IMR-90 (cell line): Measurements from ENCODE around the gene WNT11. TPM values are rescaled to one million over a fixed set of nuclear protein-coding genes. Genes with fewer than 3 reads are reported as not detected.

Source experiments
- ATAC-seq: fragments of 200-7000 bp; cut with Tn5 transposase; 2 replicates; pipeline ENCODE4 v1.9.1; 2020; ENCODE audit warnings: low read depth, mild to moderate bottlenecking, moderate library complexity
- BruUV-seq: library from RNA; stranded (reverse); fragments of 400-500 nt; replicated peaks from 2 replicates; lab custom pipeline; 2021; lab: Mats Ljungman, UMichigan
- CTCF ChIA-PET: fragments of 300-600 bp; formaldehyde crosslinking; extraction: SDS; loops from one replicate; lab custom pipeline; 2021; ENCODE audit warnings: antibody characterized with exemption; lab: Yijun Ruan, JAX
- POLR2A ChIA-PET: fragments of 300-600 bp; sonication (Branson Sonifier 250); formaldehyde crosslinking; loops from one replicate; lab custom pipeline; 2022; ENCODE audit warnings: antibody characterized with exemption; ENCODE audit not compliant: unreplicated experiment; lab: Charles Lee
- DNase-seq: peaks from one replicate; pipeline ENCODE4 v3.0.0; 2013
- H2AFZ ChIP-seq: replicated peaks from 2 replicates; pipeline ENCODE3; 2013; ENCODE audit warnings: low read length, mild to moderate bottlenecking; ENCODE audit not compliant: poor library complexity
- H2AK5ac ChIP-seq: 2 replicates; pipeline ENCODE4 v1.6.1; 2013; ENCODE audit warnings: low read depth, low read length, inconsistent platforms
- H2AK9ac ChIP-seq: replicated peaks from 2 replicates; pipeline ENCODE3; 2013; ENCODE audit warnings: mild to moderate bottlenecking, low read depth, low read length, moderate library complexity; ENCODE audit not compliant: poor library complexity
- H2BK120ac ChIP-seq: 2 replicates; pipeline ENCODE4 v1.6.1; 2013; ENCODE audit warnings: low read depth, low read length, inconsistent platforms
- H2BK15ac ChIP-seq: 3 replicates; pipeline ENCODE4 v1.6.1; 2013; ENCODE audit warnings: low read depth, low read length, inconsistent platforms
- H2BK20ac ChIP-seq: 2 replicates; pipeline ENCODE4 v1.6.1; 2013; ENCODE audit warnings: low read depth, mild to moderate bottlenecking, inconsistent platforms, low read length, moderate library complexity
- H2BK5ac ChIP-seq: 2 replicates; pipeline ENCODE4 v1.6.1; 2013; ENCODE audit warnings: mild to moderate bottlenecking, low read depth, low read length, inconsistent platforms; ENCODE audit not compliant: poor library complexity, severe bottlenecking
- H3K14ac ChIP-seq: replicated peaks from 2 replicates; pipeline ENCODE4 v1.6.1; 2013; ENCODE audit warnings: low read depth, low read length, inconsistent platforms
- H3K18ac ChIP-seq: 2 replicates; pipeline ENCODE4 v1.6.1; 2013; ENCODE audit warnings: low read depth, low read length, control low read depth
- H3K23ac ChIP-seq: 2 replicates; pipeline ENCODE4 v1.6.1; 2013; ENCODE audit warnings: low read depth, low read length, inconsistent platforms
- H3K27ac ChIP-seq: 2 replicates; pipeline ENCODE4 v1.5.1; 2013; ENCODE audit warnings: mild to moderate bottlenecking, control low read depth, low read length; ENCODE audit not compliant: insufficient read depth
- H3K27me3 ChIP-seq: 2 replicates; pipeline ENCODE4 v1.6.1; 2013; ENCODE audit warnings: low read length; ENCODE audit not compliant: control insufficient read depth, insufficient read depth
- H3K36me3 ChIP-seq: 2 replicates; pipeline ENCODE4 v1.6.1; 2013; ENCODE audit warnings: low read length, mixed read lengths; ENCODE audit not compliant: control insufficient read depth, insufficient read depth
- H3K4ac ChIP-seq: 2 replicates; pipeline ENCODE4 v1.6.1; 2013; ENCODE audit warnings: low read depth, low read length, inconsistent platforms
- H3K4me1 ChIP-seq: 2 replicates; pipeline ENCODE4 v1.6.1; 2013; ENCODE audit warnings: low read length, mixed read lengths; ENCODE audit not compliant: control insufficient read depth, insufficient read depth
- H3K4me2 ChIP-seq: 2 replicates; pipeline ENCODE4 v1.6.1; 2013; ENCODE audit warnings: low read depth, mild to moderate bottlenecking, control low read depth, low read length, moderate library complexity
- H3K4me3 ChIP-seq: 2 replicates; pipeline ENCODE4 v1.5.1; 2013; ENCODE audit warnings: low read depth, mild to moderate bottlenecking, control low read depth, low read length, moderate library complexity; ENCODE audit not compliant: insufficient read depth
- H3K56ac ChIP-seq: 2 replicates; pipeline ENCODE4 v1.6.1; 2013; ENCODE audit warnings: low read length, inconsistent platforms; ENCODE audit not compliant: insufficient read depth; ENCODE audit errors: extremely low read depth
- H3K79me1 ChIP-seq, 2 experiments: 2 replicates each; pipeline ENCODE4 v1.6.1; 2013; ENCODE audit warnings: low read length in 2 of 2, inconsistent platforms in 1 of 2, low read depth in 1 of 2
- H3K9ac ChIP-seq: 2 replicates; pipeline ENCODE4 v1.6.1; 2013; ENCODE audit warnings: low read depth, low read length, control low read depth
- H3K9me1 ChIP-seq: 2 replicates; pipeline ENCODE4 v1.6.1; 2013; ENCODE audit warnings: low read length, inconsistent platforms; ENCODE audit not compliant: insufficient read depth
- H3K9me3 ChIP-seq: 2 replicates; pipeline ENCODE4 v1.6.1; 2013; ENCODE audit warnings: low read length; ENCODE audit not compliant: control insufficient read depth, insufficient read depth
- H4K20me1 ChIP-seq: 2 replicates; pipeline ENCODE4 v1.6.1; 2013; ENCODE audit warnings: low read length, inconsistent platforms; ENCODE audit not compliant: insufficient read depth
- H4K5ac ChIP-seq: 2 replicates; pipeline ENCODE4 v1.6.1; 2013; ENCODE audit warnings: mild to moderate bottlenecking, low read depth, low read length, control low read depth
- H4K8ac ChIP-seq, 2 experiments: 2 replicates each; pipeline ENCODE4 v1.6.1; 2013; ENCODE audit warnings: low read depth in 2 of 2, low read length in 2 of 2, control low read depth in 1 of 2, inconsistent platforms in 1 of 2
- H4K91ac ChIP-seq: 2 replicates; pipeline ENCODE4 v1.6.1; 2013; ENCODE audit warnings: low read depth, low read length, inconsistent platforms; ENCODE audit not compliant: insufficient read depth
- BHLHE40 ChIP-seq: fragments of 150-350 bp; IDR thresholded peaks from 2 replicates; pipeline ENCODE4 v1.6.1; 2016; ENCODE audit warnings: mild to moderate bottlenecking, low read depth, low read length
- CEBPB ChIP-seq: IDR thresholded peaks from 2 replicates; pipeline ENCODE4 v1.6.1; 2012; ENCODE audit warnings: low read depth, low read length, improper control_type of control experiment
- CHD1 ChIP-seq: IDR thresholded peaks from 2 replicates; pipeline ENCODE4 v1.6.1; 2012; ENCODE audit warnings: low read depth, low read length, improper control_type of control experiment
- FOS ChIP-seq: fragments of 150-350 bp; IDR thresholded peaks from 2 replicates; pipeline ENCODE4 v1.6.1; 2016; ENCODE audit warnings: low read depth, low read length
- MAFK ChIP-seq: IDR thresholded peaks from 2 replicates; pipeline ENCODE4 v1.6.1; 2012; ENCODE audit warnings: low read depth, low read length, improper control_type of control experiment
- MAZ ChIP-seq: IDR thresholded peaks from 2 replicates; pipeline ENCODE4 v1.6.1; 2012; ENCODE audit warnings: low read depth, mild to moderate bottlenecking, low read length, improper control_type of control experiment, moderate library complexity, borderline replicate concordance
- MXI1 ChIP-seq: IDR thresholded peaks from 2 replicates; pipeline ENCODE4 v1.6.1; 2012; ENCODE audit warnings: low read depth, mild to moderate bottlenecking, low read length, moderate library complexity, borderline replicate concordance
- NFE2L2 ChIP-seq: fragments of 150-350 bp; IDR thresholded peaks from 2 replicates; pipeline ENCODE4 v1.6.1; 2016; ENCODE audit warnings: low read depth, mild to moderate bottlenecking, low read length
- POLR2A ChIP-seq: IDR thresholded peaks from 2 replicates; pipeline ENCODE4 v1.6.1; 2012; ENCODE audit warnings: mild to moderate bottlenecking, low read depth, low read length
- RAD21 ChIP-seq: IDR thresholded peaks from 2 replicates; pipeline ENCODE4 v1.6.1; 2012; ENCODE audit warnings: low read length, improper control_type of control experiment
- RCOR1 ChIP-seq: IDR thresholded peaks from 2 replicates; pipeline ENCODE4 v1.6.1; 2012; ENCODE audit warnings: mild to moderate bottlenecking, low read length, improper control_type of control experiment; ENCODE audit not compliant: insufficient replicate concordance
- RFX5 ChIP-seq: IDR thresholded peaks from 2 replicates; pipeline ENCODE4 v1.8.0; 2012; ENCODE audit warnings: low read depth, mild to moderate bottlenecking, low read length, moderate library complexity
- SMC3 ChIP-seq: fragments of 150-350 bp; IDR thresholded peaks from 2 replicates; pipeline ENCODE4 v1.6.1; 2016; ENCODE audit warnings: low read depth, mild to moderate bottlenecking, antibody characterized with exemption, low read length, moderate library complexity
- WGBS, 2 experiments: methylation state at CpG; one replicate each; pipeline versions ENCODE4 v1.1.5 to v1.1.7; 2013; ENCODE audit warnings: missing lambda C conversion rate in 2 of 2; ENCODE audit not compliant: insufficient read length in 1 of 2; ENCODE audit errors: extremely low coverage in 2 of 2; 5-methylcytosine and 5-hydroxymethylcytosine counted together
- dilution Hi-C: fragments of 300-500 bp; cut with HindIII; formaldehyde crosslinking; loops from one replicate; pipeline ENCODE4 v1.14.3; 2018; ENCODE audit warnings: low sequenced_read_pairs; ENCODE audit not compliant: unreplicated experiment
- in situ Hi-C: fragments of 300-500 bp; cut with MboI; formaldehyde crosslinking; loops from 3 replicates; pipeline ENCODE4 v1.14.3; 2019; ENCODE audit warnings: low sequenced_read_pairs, inconsistent platforms, mixed read lengths
- intact Hi-C: fragments of 100-400 bp; cut with micrococcal nuclease; formaldehyde crosslinking; loops from 2 replicates; pipeline ENCODE4 v1.10.0; 2022
- polyA plus RNA-seq, 3 experiments: library from polyadenylated mRNA; depleted of rRNA; stranded (reverse); fragments of >200 nt; gene quantifications; 2 replicates each; pipeline ENCODE4 v1.2.3, GENCODE V29; 2012; ENCODE audit warnings: low replicate concordance in 1 of 3
- total RNA-seq: library from RNA; depleted of rRNA; stranded (reverse); fragments of >200 nt; gene quantifications from 2 replicates; pipeline ENCODE4 v1.2.3, GENCODE V29; 2012
- TF ChIP-seq, protein P1 (sequence below): fragments of 150-350 bp; IDR thresholded peaks from 2 replicates; pipeline ENCODE4 v1.6.1; 2017; ENCODE audit warnings: mild to moderate bottlenecking, antibody characterized with exemption, low read length, low read depth
- TF ChIP-seq, protein P2 (sequence below): fragments of 150-350 bp; IDR thresholded peaks from 2 replicates; pipeline ENCODE4 v1.6.1; 2016; ENCODE audit warnings: low read depth, mild to moderate bottlenecking, low read length, moderate library complexity, borderline replicate concordance
- TF ChIP-seq, protein P3 (sequence below): conservative IDR thresholded peaks from 2 replicates; pipeline ENCODE4 v1.5.1; 2012; ENCODE audit warnings: mild to moderate bottlenecking, low read depth, low read length, improper control_type of control experiment

Gene WNT11
- total and polyA plus RNA-seq, 2 of the 4 experiments (the other 2 are of a cell fraction), result 0.10 TPM; not detected in 1

DNA sequence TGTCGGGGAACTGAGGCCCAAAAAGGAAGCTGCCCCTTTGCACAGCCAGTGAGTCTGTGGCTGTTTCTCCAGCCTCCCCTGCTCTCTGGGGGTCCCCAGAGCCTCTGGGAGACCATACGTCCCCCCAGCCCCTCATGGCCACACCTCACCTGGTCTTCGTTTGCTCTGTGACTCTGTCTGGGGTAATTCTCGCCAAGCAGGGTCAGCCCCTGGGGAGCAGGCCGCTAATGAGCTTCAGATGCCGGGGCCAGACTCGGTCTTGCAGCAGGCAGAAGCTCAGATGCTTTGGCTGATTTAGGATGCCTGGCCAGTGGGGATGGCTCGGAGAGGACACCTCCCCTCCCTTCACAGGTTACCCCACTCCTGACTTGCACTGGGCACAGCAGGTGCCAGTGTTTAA, 24.1 kb upstream of the WNT11 start:
- TF ChIP-seq BHLHE40 (no peak), NFE2L2 (no peak), MXI1 (no peak), RCOR1 (no peak), POLR2A (no peak), SMC3 (no peak), MAZ (no peak), FOS (no peak), CHD1 (no peak), CEBPB (no peak), MAFK (no peak), RFX5 (no peak), RAD21 (no peak)
- TF ChIP-seq, protein P1, sequence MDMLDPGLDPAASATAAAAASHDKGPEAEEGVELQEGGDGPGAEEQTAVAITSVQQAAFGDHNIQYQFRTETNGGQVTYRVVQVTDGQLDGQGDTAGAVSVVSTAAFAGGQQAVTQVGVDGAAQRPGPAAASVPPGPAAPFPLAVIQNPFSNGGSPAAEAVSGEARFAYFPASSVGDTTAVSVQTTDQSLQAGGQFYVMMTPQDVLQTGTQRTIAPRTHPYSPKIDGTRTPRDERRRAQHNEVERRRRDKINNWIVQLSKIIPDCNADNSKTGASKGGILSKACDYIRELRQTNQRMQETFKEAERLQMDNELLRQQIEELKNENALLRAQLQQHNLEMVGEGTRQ, result no peak
- TF ChIP-seq, protein P2, sequence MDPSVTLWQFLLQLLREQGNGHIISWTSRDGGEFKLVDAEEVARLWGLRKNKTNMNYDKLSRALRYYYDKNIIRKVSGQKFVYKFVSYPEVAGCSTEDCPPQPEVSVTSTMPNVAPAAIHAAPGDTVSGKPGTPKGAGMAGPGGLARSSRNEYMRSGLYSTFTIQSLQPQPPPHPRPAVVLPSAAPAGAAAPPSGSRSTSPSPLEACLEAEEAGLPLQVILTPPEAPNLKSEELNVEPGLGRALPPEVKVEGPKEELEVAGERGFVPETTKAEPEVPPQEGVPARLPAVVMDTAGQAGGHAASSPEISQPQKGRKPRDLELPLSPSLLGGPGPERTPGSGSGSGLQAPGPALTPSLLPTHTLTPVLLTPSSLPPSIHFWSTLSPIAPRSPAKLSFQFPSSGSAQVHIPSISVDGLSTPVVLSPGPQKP, result no peak
- TF ChIP-seq, protein P3, sequence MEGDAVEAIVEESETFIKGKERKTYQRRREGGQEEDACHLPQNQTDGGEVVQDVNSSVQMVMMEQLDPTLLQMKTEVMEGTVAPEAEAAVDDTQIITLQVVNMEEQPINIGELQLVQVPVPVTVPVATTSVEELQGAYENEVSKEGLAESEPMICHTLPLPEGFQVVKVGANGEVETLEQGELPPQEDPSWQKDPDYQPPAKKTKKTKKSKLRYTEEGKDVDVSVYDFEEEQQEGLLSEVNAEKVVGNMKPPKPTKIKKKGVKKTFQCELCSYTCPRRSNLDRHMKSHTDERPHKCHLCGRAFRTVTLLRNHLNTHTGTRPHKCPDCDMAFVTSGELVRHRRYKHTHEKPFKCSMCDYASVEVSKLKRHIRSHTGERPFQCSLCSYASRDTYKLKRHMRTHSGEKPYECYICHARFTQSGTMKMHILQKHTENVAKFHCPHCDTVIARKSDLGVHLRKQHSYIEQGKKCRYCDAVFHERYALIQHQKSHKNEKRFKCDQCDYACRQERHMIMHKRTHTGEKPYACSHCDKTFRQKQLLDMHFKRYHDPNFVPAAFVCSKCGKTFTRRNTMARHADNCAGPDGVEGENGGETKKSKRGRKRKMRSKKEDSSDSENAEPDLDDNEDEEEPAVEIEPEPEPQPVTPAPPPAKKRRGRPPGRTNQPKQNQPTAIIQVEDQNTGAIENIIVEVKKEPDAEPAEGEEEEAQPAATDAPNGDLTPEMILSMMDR, result no peak
- in situ Hi-C loops, result no loop called here

More for the DNA sequence above, 24.1 kb upstream of the WNT11 start:
- Histone ChIP-seq H2BK120ac (no peak overlapping the region), H3K4ac (no peak overlapping the region), H2AK5ac (no peak overlapping the region), H3K4me3 (no peak overlapping the region), H2BK5ac (no peak overlapping the region), H3K23ac (no peak overlapping the region), H3K79me1 (no peaks in the 10 kb centered on the region), H4K20me1 (peaks cover under 1% of the 10 kb centered on the region; the same call in 1 of the 2 replicates), H3K14ac (no peak overlapping the region), H3K4me2 (no peak overlapping the region), H3K4me1 (peaks cover 3% of the 10 kb centered on the region), H3K9me1 (peaks cover 8% of the 10 kb centered on the region), H4K5ac (no peak overlapping the region), H3K56ac (no peak overlapping the region), H3K27ac (no peak overlapping the region), H3K18ac (no peak overlapping the region), H3K9me3 (no peaks in the 10 kb centered on the region), H2BK20ac (no peak overlapping the region), H3K9ac (no peak overlapping the region), H2AFZ (no peak overlapping the region), H2BK15ac (no peak overlapping the region), H4K91ac (no peak overlapping the region), H3K27me3 (peaks cover 31% of the 10 kb centered on the region), H3K36me3 (no peaks in the 10 kb centered on the region), H2AK9ac (no peak overlapping the region), H4K8ac (no peak overlapping the region)
- ChIA-PET POLR2A (no interaction called here), CTCF (no interaction called here)
- 20% methylated on average over 1 of the region's 8 CpGs; no CpG with 5 or more reads in 1 of the 2 experiments for WGBS, 2 experiments
- intact Hi-C loops (no loop called here), dilution Hi-C loops (no loop called here)
- no peak for DNase-seq
- no peak for ATAC-seq
- BruUV-seq, result no TSS peak
